Lung (tissue), 12 donors: ENCODE data around the gene KLHL29. TPM values are rescaled to one million over a fixed set of nuclear protein-coding genes. Genes with fewer than 3 reads are reported as not detected.

Experiments
- ATAC-seq: fragments of 200-7000 bp; cut with Tn5 transposase; one replicate; pipeline ENCODE4 v1.9.1; 2020; ENCODE audit warnings: moderate number of reproducible peaks; ENCODE audit not compliant: insufficient read depth, low FRiP score
- DNase-seq, 3 donors: peaks; one replicate each; pipeline ENCODE4 v3.0.0-alpha.2; 2013 to 2017
- H3K27ac ChIP-seq, 2 donors: one replicate each; pipeline ENCODE4 v1.5.1; 2013; ENCODE audit warnings: mild to moderate bottlenecking in 2 of 2, moderate library complexity in 2 of 2, control low read depth in 1 of 2, inconsistent platforms in 1 of 2, low read depth in 1 of 2, low read length in 1 of 2
- H3K27me3 ChIP-seq, 3 donors: one replicate each; pipeline ENCODE4 v1.5.1; 2013; ENCODE audit warnings: low read length in 2 of 3; ENCODE audit not compliant: control insufficient read depth in 3 of 3, insufficient read depth in 3 of 3
- H3K36me3 ChIP-seq, 4 donors: one replicate each; pipeline ENCODE4 v1.5.1; 2013; ENCODE audit warnings: low read length in 4 of 4, mild to moderate bottlenecking in 1 of 4, moderate library complexity in 1 of 4; ENCODE audit not compliant: control insufficient read depth in 4 of 4, insufficient read depth in 4 of 4
- H3K4me1 ChIP-seq, 5 donors: one replicate each; pipeline ENCODE4 v1.5.1; 2013; ENCODE audit warnings: low read length in 5 of 5, mild to moderate bottlenecking in 2 of 5, moderate library complexity in 1 of 5; ENCODE audit not compliant: control insufficient read depth in 5 of 5, insufficient read depth in 5 of 5
- H3K4me3 ChIP-seq: one replicate; pipeline ENCODE4 v1.5.1; 2013; ENCODE audit warnings: mild to moderate bottlenecking, control low read depth, moderate library complexity
- H3K9ac ChIP-seq, 2 donors: one replicate each; pipeline ENCODE4 v1.5.1; 2013; ENCODE audit warnings: low read length in 2 of 2, control low read depth in 1 of 2; ENCODE audit not compliant: insufficient read depth in 1 of 2
- H3K9me3 ChIP-seq, 4 donors: one replicate each; pipeline ENCODE4 v1.5.1; 2013; ENCODE audit warnings: low read length in 3 of 4, mild to moderate bottlenecking in 1 of 4, moderate library complexity in 1 of 4; ENCODE audit not compliant: control insufficient read depth in 4 of 4, insufficient read depth in 3 of 4
- CTCF ChIP-seq: IDR thresholded peaks from 2 replicates; pipeline ENCODE4 v1.5.1; 2012; ENCODE audit warnings: mild to moderate bottlenecking; ENCODE audit errors: control extremely low read depth, extremely low read depth
- WGBS, 2 donors: extraction: QIAGEN DNeasy Blood & Tissue Kit; methylation state at CpG; one replicate each; pipeline ENCODE4 v1.1.7; 2013; 5-methylcytosine and 5-hydroxymethylcytosine counted together
- polyA plus RNA-seq, 2 donors: library from polyadenylated mRNA; stranded (reverse); fragments of 200-250 nt; gene quantifications; one replicate each; pipeline ENCODE4 v1.2.1, GENCODE V29; 2013
- total RNA-seq, 2 donors: library from RNA; depleted of rRNA in 1 of 2; stranded (reverse); fragments of >200 nt in 1 of 2; gene quantifications; one replicate each; pipeline ENCODE4 v1.2.1, GENCODE V29; 2014 to 2021
- donor health status: control.
- donor health status: control.
- donor health status: Bipolar disorder and iron deficiency.
- donor health status: healthy.
- donor health status: DM: yes; HTN: yes; CAD: no.

Gene KLHL29
- total and polyA plus RNA-seq, 4 donors: 2.7 to 16.2 (median 3.5) TPM

- no peak for TF ChIP-seq CTCF
- H3K4me1 ChIP-seq: peaks cover 0 to 4% (median 0%) of the 10 kb centered on the region in 5 donors
- no peak overlapping the region for H3K4me3 ChIP-seq
- no peaks in the 10 kb centered on the region for H3K27me3 ChIP-seq
- peaks cover 0 to 5% (median 0%) of the 10 kb centered on the region in 4 donors for H3K36me3 ChIP-seq
- peak in 2 of 3 donors; percentile 24 to 45 for DNase-seq
- WGBS, 2 donors: 78 to 79% methylated on average over 17 of the region's 17 CpGs
- no peak overlapping the region for H3K9ac ChIP-seq
- H3K9me3 ChIP-seq: peaks cover 0 to 4% (median 0%) of the 10 kb centered on the region in 4 donors
- ATAC-seq: no peak
- no peak overlapping the region for H3K27ac ChIP-seq
These were observed 93.3 kb downstream of the KLHL29 start for GRCh38 chr2:23478087-23478932.

- DNase-seq: no peak
These were observed 94.1 kb downstream of the KLHL29 start for GRCh38 chr2:23478933-23479683.

GRCh38 chr2:23480957-23481797 lies 96.2 kb downstream of the KLHL29 start:
- 68% methylated on average over 17 of the region's 17 CpGs for WGBS, 2 donors

More at GRCh38 chr2:23478933-23479683, 94.1 kb downstream of the KLHL29 start:
- Histone ChIP-seq H3K4me3 (no peak overlapping the region), H3K27me3 (no peaks in the 10 kb centered on the region), H3K27ac (no peak overlapping the region), H3K4me1 (peaks cover 0 to 4% (median 0%) of the 10 kb centered on the region in 5 donors), H3K9ac (no peak overlapping the region), H3K36me3 (peaks cover 0 to 5% (median 0%) of the 10 kb centered on the region in 4 donors), H3K9me3 (peaks cover 0 to 4% (median 0%) of the 10 kb centered on the region in 4 donors)
- 66 to 73% methylated on average over 20 of the region's 20 CpGs for WGBS, 2 donors
- ATAC-seq: no peak
- no peak for TF ChIP-seq CTCF

More at GRCh38 chr2:23480957-23481797, 96.2 kb downstream of the KLHL29 start:
- ATAC-seq (peak; percentile 45), DNase-seq (peak; percentile 34 to 48 (median 43))
- H3K9ac ChIP-seq: no peak overlapping the region
- H3K27ac ChIP-seq: peak overlapping the region in 1 of 2 donors; percentile 46
- peaks cover 0 to 4% (median 0%) of the 10 kb centered on the region in 4 donors for H3K9me3 ChIP-seq
- H3K36me3 ChIP-seq: peaks cover 0 to 5% (median 0%) of the 10 kb centered on the region in 4 donors
- peaks cover 0 to 4% (median 0%) of the 10 kb centered on the region in 5 donors for H3K4me1 ChIP-seq
- H3K27me3 ChIP-seq: no peaks in the 10 kb centered on the region
- no peak for TF ChIP-seq CTCF
- H3K4me3 ChIP-seq: no peak overlapping the region
